ENCODE results near the gene TXLNB. TPM values are rescaled to one million over a fixed set of nuclear protein-coding genes. Genes with fewer than 3 reads are reported as not detected.

Gene TXLNB
- polyA plus RNA-seq, 4 donors, result 1.3 to 2.2 (median 1.8) TPM

GRCh38 chr6:139275279-139276055, 16.3 kb downstream of the TXLNB start:
- DNase-seq (ENCODE audit: low read depth in 4 of 4, low spot score in 3 of 4), result no peak

- DNase-seq (ENCODE audit: low read depth in 4 of 4, low spot score in 3 of 4), result no peak
Observed at GRCh38 chr6:139271056-139271455, 20.7 kb downstream of the TXLNB start.

- DNase-seq (ENCODE audit: low read depth in 4 of 4, low spot score in 3 of 4), result no peak
Observed at GRCh38 chr6:139270249-139270648, 21.5 kb downstream of the TXLNB start.

- DNase-seq (ENCODE audit: low read depth in 4 of 4, low spot score in 3 of 4), result no peak
Observed at GRCh38 chr6:139265512-139266190, 26.1 kb downstream of the TXLNB start.

- no peak for DNase-seq (ENCODE audit: low read depth in 4 of 4, low spot score in 3 of 4)
Observed at GRCh38 chr6:139262519-139263300, 29.1 kb downstream of the TXLNB start.

- no peak for DNase-seq (ENCODE audit: low read depth in 4 of 4, low spot score in 3 of 4)
Observed at GRCh38 chr6:139257821-139258398, 33.9 kb downstream of the TXLNB start.

GRCh38 chr6:139257291-139257690, 34.5 kb downstream of the TXLNB start:
- no peak for DNase-seq (ENCODE audit: low read depth in 4 of 4, low spot score in 3 of 4)

GRCh38 chr6:139256087-139256486, 35.7 kb downstream of the TXLNB start:
- DNase-seq (ENCODE audit: low read depth in 4 of 4, low spot score in 3 of 4), result no peak

GRCh38 chr6:139254196-139254595, 37.6 kb downstream of the TXLNB start:
- no peak for DNase-seq (ENCODE audit: low read depth in 4 of 4, low spot score in 3 of 4)

- DNase-seq (ENCODE audit: low read depth in 4 of 4, low spot score in 3 of 4), result no peak
Observed at GRCh38 chr6:139253656-139254055, 38.1 kb downstream of the TXLNB start.

GRCh38 chr6:139251691-139252390, 40.0 kb downstream of the TXLNB start:
- no peak for DNase-seq (ENCODE audit: low read depth in 4 of 4, low spot score in 3 of 4)

GRCh38 chr6:139251045-139251690, 40.6 kb downstream of the TXLNB start:
- DNase-seq (ENCODE audit: low read depth in 4 of 4, low spot score in 3 of 4), result no peak

- DNase-seq (ENCODE audit: low read depth in 4 of 4, low spot score in 3 of 4), result no peak
Observed at GRCh38 chr6:139250296-139251044, 41.3 kb downstream of the TXLNB start.

GRCh38 chr6:139249395-139249794, 42.4 kb downstream of the TXLNB start:
- DNase-seq (ENCODE audit: low read depth in 4 of 4, low spot score in 3 of 4), result no peak

GRCh38 chr6:139248911-139249310, 42.9 kb downstream of the TXLNB start:
- no peak for DNase-seq (ENCODE audit: low read depth in 4 of 4, low spot score in 3 of 4)

- DNase-seq (ENCODE audit: low read depth in 4 of 4, low spot score in 3 of 4), result no peak
Observed at GRCh38 chr6:139247618-139248017, 44.2 kb downstream of the TXLNB start.

- DNase-seq (ENCODE audit: low read depth in 4 of 4, low spot score in 3 of 4), result no peak
Observed at GRCh38 chr6:139243536-139243935, 48.3 kb downstream of the TXLNB start.

- no peak for DNase-seq (ENCODE audit: low read depth in 4 of 4, low spot score in 3 of 4)
Observed at GRCh38 chr6:139242457-139243240, 49.1 kb downstream of the TXLNB start.

Data from right renal pelvis (tissue), 4 donors.